ENCODE results near the gene SLC35G2. TPM values are rescaled to one million over a fixed set of nuclear protein-coding genes. Genes with fewer than 3 reads are reported as not detected.
"Not testable (repeated sequence)": the region's sequence is repeated elsewhere in the genome, so short reads cannot be mapped to it uniquely, and the experiment has no call there.

Gene SLC35G2
- total RNA-seq, 1 donor from 2014 or later, result 8.0 TPM

DNA sequence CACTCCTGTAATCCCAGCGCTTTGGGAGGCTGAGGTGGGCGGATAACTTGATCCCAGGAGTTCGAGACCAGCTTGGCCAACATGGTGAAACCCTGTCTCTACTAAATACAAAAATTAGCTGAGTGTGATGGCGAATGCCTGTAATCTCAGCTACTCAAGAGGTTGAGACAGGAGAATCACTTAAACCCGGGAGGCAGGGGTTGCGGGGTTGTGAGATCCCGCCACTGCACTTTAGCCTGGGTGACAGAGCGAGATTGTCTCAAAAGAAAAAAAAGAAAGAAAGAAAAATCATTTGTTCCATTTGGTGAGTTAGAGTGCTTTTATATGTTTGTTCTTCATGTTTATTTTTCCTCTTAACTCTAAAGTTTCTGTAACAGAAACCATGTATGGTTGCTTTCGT is 50.4 kb downstream of the SLC35G2 start:
- no peak for DNase-seq (ENCODE audit: low spot score)
- no peak for ATAC-seq
- intact Hi-C loops (cut with DNase I), result no loop called here

GRCh38 chr3:136872258-136872657 is 53.3 kb downstream of the SLC35G2 start:
- DNase-seq (ENCODE audit: low spot score); ATAC-seq; intact Hi-C loops (cut with DNase I): not testable (repeated sequence)

DNA sequence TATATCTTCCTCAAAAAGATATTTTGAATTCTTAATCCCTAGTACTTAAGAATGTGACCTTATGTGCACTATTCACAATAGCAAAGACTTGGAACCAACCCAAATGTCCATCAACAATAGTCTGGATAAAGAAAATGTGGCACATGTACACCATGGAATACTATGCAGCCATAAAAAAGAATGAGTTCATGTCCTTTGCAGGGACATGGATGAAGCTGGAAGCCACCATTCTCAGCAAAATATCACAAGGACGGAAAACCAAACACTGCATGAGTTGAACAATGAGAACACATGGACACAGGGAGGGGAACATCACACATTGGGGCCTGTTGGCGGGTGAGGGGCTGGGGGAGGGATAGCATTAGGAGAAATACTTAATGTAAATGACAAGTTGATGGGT is 60.6 kb downstream of the SLC35G2 start:
- ATAC-seq; DNase-seq (ENCODE audit: low spot score); intact Hi-C loops (cut with DNase I): not testable (repeated sequence)

- no peak for DNase-seq (ENCODE audit: low spot score)
- ATAC-seq, result no peak
- intact Hi-C loops (cut with DNase I), result no loop called here
Observed at GRCh38 chr3:136882571-136882970, 63.6 kb downstream of the SLC35G2 start.

DNA sequence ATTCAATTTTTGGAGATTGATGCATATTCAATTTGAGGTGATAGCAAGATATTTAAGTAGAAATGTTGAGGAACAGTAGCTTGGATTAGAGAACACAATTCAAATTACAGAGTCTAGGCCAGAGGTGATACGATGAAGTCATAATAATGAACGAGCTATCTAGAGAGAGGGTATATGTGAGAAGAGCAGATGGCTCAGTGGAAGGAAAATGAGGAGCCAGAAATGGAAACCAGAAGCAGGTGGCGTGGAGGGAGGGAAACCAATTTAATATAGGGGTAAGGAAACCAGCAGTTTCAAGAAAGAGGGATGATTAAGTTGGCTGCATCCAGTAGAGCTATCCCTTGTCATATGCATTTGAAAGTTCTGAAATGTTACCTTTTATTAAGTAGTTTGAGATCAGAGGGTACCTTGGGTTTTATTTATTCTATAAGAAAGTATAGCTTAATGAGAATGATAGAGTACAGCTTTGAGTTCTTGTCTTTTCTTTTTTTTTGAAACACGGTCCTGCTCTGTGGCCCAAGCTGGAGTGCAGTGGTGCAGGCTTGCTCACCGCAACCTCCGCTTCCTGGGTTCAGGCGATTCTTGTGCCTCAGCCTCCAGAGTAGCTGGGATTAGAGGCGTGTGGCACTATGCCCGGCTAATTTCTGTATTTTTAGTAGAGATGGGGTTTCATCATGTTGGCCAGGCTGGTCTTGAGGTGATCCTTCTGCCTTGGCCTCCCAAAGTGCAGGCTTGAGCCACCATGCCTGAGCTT is 65.2 kb downstream of the SLC35G2 start:
- DNase-seq (ENCODE audit: low spot score) (no peak), ATAC-seq (no peak)
- intact Hi-C loops (cut with DNase I), result no loop called here

DNA sequence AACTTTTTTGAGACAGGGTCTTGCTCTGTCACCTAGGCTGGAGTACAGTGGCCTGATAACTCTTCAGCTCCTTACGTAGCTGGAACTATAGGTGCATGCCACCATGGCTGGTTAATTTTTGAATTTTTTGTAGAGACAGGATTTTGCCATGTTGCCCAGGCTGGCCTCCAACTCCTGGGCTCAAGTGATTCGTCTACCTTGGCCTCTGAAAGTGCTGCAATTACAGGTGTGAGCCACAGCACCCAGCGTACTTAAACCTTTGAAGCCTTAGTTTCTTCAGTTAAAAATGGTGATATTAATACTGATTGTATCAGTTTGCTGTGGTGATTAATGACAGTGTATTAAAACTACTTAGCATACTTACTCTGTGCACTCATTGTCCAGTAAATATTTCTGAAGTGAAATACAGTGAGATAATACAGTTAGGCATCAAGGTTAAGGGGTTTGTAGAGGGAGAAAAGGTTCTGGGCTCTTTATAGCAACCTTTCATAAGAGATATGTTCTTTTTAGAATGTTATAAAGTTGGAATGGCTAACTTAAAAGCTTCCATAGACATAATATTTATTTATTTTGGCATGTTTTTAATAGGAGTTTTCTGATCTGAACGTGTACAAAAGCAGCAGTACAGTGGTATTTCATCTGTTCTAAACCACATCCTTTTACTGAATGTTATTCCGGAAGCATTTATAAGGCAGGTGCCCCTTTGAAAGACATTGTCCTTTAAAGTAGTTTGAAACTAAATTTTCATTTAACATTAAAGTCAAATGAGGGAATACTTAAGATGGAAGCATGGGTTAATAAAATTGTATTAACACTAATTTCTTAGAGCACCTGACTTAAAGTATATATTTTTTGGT is 66.7 kb downstream of the SLC35G2 start:
- DNase-seq (ENCODE audit: low spot score) (no peak), ATAC-seq (no peak)
- intact Hi-C loops (cut with DNase I), result no loop called here

DNA sequence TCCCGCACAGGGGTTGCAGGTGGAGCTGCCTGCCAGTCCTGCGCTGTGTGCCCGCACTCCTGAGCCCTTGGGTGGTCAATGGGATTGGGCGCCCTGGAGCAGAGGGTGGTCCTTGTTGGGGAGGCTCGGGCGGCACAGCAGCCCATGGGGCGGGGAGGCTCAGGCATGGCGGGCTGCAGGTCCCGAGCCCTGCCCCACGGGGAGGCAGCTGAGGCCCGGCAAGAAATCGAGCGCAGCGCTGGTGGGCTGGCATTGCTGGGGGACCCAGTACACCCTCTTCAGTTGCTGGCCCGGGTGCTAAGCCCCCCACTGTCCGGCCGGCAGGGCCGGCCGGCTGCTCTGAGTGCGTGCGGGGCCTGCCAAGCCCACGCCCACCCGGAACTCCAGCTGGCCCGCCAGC is 71.0 kb downstream of the SLC35G2 start:
- ATAC-seq, result no peak
- intact Hi-C loops (cut with DNase I), result no loop called here
- no peak for DNase-seq (ENCODE audit: low spot score)

DNA sequence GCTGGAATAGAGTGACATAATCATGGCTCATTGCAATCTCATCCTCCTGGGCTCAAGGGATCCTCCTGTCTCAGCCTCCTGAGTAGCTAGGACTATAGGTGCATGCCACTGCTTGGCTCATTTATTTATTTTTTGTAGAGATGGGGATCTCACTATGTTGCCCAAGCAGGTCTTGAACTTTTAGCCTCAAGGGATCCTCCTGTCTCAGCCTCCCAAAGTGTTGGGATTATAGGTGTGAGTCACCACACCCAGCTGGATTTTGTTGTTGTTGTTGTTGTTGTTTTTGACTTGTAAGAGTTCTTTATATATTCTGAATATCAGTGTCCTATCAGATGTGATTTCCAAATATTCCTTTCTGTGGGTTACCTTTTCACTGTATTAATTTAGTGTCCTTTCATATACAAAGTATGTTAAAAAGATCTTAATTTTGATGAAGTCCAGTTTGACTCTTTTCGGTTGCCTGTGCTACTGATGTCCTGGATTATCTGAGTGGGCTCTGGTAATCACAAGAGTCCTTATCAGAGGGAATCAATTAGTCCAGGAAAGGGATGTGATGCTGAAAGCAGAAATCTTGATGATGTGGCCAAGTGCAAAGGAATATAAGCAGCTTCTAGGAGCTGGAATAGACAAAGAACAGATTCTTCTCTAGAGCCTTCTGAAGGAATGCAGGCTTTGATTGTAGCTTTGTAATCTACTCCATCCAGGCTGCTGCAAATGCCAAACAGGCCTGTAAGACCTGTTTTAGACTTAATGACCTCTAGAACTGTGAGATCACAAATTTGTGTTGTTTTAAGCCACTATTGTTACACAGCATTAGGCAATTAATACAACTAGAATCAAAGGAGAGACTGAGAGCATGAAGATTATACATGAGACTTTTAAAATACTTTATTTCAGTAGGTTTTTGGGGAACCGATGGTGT is 73.3 kb downstream of the SLC35G2 start:
- DNase-seq (ENCODE audit: low spot score) (no peak), ATAC-seq (no peak)
- intact Hi-C loops (cut with DNase I), result no loop called here

- intact Hi-C loops (cut with DNase I), result no loop called here
- ATAC-seq, result no peak
- DNase-seq (ENCODE audit: low spot score), result no peak
Observed at GRCh38 chr3:136893848-136894443, 75.0 kb downstream of the SLC35G2 start.

- intact Hi-C loops (cut with DNase I); DNase-seq (ENCODE audit: low spot score); ATAC-seq: not testable (repeated sequence)
Observed at GRCh38 chr3:136897171-136897570, 78.2 kb downstream of the SLC35G2 start.

DNA sequence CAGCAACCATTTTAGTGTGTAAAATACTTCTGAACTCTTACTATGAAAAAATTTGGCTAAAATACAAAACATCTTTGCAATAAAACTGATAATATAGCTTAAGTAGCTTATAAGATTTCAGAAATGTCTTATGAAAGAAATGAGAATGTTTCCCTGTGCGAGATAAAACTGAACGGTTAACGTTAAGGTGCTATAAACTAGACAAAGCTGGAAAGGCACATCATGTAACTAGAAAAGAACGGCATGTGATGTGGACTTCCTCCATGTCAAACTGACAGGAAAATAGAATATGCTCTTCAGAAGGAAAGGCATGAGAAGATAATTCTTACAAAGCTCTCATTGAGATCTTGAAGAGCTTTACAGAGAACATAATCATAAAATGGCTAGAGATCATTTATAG is 79.6 kb downstream of the SLC35G2 start:
- DNase-seq (ENCODE audit: low spot score), result no peak
- ATAC-seq, result no peak
- intact Hi-C loops (cut with DNase I), result no loop called here

DNA sequence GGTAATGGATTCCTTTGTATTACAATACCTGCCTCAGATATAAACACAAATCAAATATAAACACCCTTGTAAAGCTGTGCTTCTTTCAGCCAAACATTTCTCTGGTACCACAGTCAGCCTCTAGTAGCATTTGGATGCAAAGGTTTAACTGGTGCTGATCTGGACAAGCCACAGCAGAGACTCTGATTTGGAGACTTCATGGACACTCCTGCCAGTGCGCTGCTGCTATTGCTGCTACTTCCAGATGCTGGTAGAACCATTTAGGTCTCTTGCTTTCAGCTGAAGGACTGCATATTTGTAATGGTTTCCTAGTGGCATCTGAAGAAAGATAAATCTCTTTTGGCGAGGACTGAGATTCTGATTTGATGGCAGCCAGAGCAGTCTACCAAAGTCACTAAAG is 80.0 kb downstream of the SLC35G2 start:
- ATAC-seq, result no peak
- intact Hi-C loops (cut with DNase I), result no loop called here
- no peak for DNase-seq (ENCODE audit: low spot score)

GRCh38 chr3:136899622-136900158 is 80.8 kb downstream of the SLC35G2 start:
- ATAC-seq, result no peak
- no peak for DNase-seq (ENCODE audit: low spot score)
- intact Hi-C loops (cut with DNase I), result no loop called here

DNA sequence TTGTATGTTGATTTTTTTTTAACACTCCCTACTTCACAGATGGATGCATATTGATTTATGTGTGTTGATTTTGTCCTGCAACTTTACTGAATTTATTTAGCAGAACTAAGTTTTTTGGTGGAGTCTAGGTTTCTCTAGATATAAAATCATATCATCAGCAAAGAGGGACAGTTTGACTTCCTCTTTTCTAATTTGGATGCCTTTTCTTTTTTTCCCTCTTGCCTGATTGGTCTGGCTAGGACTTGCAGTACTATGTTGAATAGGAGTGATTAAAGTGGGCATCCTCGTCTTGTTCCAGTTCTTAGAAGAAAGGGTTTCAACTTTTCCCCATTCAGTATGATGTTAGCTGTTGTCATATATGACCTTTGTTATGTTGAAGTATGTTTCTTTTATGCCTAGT is 81.8 kb downstream of the SLC35G2 start:
- intact Hi-C loops (cut with DNase I); DNase-seq (ENCODE audit: low spot score); ATAC-seq: not testable (repeated sequence)

GRCh38 chr3:136901391-136901790 is 82.5 kb downstream of the SLC35G2 start:
- intact Hi-C loops (cut with DNase I), result no loop called here

DNA sequence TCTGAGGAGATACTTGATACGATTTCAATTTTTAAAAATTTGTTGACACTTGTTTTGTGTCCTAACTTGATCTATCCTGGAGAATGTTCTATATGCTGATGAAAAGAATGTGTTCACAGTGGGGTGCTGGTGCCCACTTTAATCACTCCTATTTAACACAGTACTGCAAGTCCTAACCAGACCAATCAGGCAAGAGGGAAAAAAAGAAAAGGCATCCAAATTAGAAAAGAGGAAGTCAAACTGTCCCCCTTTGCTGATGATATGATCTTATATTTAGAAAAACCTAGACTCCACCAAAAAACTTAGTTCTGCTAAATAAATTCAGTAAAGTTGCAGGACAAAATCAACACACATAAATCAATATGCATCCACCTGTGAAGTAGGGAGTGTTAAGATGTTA is 83.6 kb downstream of the SLC35G2 start:
- DNase-seq (ENCODE audit: low spot score); intact Hi-C loops (cut with DNase I); ATAC-seq: not testable (repeated sequence)

More at GRCh38 chr3:136901391-136901790, 82.5 kb downstream of the SLC35G2 start:
- DNase-seq (ENCODE audit: low spot score) (no peak), ATAC-seq (no peak)

- ATAC-seq (no peak), DNase-seq (ENCODE audit: low spot score) (no peak)
- intact Hi-C loops (cut with DNase I), result no loop called here
Observed at GRCh38 chr3:136903899-136904298, 85.0 kb downstream of the SLC35G2 start.

DNA sequence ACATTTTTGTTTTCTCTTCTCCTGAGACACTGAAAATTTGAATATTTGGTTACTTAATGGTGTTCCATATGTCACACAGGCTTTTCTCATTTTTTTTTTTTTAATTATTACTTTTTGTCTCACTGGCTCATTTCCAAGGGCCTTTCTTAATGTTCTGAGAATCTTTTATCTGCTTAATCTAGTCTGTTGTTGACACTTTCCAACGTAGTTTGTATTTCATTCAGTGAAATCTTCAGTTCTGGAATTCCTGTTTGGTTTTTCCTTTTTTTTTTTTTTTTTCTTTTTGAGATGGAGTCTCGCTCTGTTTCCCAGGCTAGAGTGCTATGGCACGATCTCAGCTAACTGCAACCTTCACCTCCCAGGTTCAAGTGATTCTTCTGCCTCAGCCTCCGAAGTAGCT is 85.8 kb downstream of the SLC35G2 start:
- DNase-seq (ENCODE audit: low spot score) (no peak), ATAC-seq (no peak)
- intact Hi-C loops (cut with DNase I), result no loop called here

Data from sciatic nerve (tissue), 2 donors.